ENCODE data around the gene PM20D2. TPM values are rescaled to one million over a fixed set of nuclear protein-coding genes. Genes with fewer than 3 reads are reported as not detected.

Gene PM20D2, protein sequence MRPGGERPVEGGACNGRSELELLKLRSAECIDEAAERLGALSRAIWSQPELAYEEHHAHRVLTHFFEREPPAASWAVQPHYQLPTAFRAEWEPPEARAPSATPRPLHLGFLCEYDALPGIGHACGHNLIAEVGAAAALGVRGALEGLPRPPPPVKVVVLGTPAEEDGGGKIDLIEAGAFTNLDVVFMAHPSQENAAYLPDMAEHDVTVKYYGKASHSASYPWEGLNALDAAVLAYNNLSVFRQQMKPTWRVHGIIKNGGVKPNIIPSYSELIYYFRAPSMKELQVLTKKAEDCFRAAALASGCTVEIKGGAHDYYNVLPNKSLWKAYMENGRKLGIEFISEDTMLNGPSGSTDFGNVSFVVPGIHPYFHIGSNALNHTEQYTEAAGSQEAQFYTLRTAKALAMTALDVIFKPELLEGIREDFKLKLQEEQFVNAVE
- total RNA-seq, result 10 to 100 TPM; 22.5 to 24.5 TPM

DNA sequence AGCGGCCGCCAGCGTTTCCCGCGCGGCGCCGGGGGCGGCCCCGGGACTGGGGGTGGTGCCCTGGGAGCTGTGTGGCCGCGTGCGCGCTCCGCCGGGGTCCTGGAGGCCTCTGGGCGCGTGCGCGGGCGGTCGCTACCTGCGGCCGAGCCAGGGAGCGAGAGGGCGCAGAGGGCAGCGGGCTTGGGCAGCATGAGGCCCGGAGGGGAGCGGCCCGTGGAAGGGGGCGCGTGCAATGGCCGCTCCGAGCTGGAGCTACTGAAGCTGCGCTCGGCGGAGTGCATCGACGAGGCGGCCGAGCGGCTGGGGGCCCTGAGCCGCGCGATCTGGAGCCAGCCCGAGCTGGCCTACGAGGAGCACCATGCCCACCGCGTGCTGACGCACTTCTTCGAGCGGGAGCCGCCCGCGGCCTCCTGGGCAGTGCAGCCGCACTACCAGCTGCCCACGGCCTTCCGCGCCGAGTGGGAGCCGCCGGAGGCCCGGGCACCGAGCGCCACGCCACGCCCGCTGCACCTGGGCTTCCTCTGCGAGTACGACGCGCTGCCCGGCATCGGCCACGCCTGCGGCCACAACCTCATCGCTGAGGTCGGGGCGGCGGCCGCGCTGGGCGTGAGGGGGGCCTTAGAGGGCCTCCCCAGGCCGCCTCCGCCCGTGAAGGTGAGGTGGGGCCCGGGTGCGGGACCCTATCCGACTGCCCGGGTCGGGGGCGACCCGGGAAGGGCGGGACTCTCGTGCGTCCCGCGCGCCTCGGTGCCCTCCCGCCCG, at the start of gene PM20D2:
Gene PM20D2, plus strand, starts transcription at position 100 of the 762 bp plus-strand sequence. Its CDS starts 90 bp downstream, at position 190.
- Mint-ChIP-seq H3K27me3 (ENCODE audit: low read depth) (no peaks in the 10 kb centered on the region), H3K27ac (peak within 1 kb of the TSS; percentile 96), H3K4me3 (peak within 1 kb of the TSS; percentile 88), H3K36me3 (ENCODE audit: low read depth) (peaks cover 19% of the 10 kb centered on the region), H3K9me3 (ENCODE audit: insufficient read depth) (no peaks in the 10 kb centered on the region), H3K4me1 (ENCODE audit: low read depth) (peaks cover 38% of the 10 kb centered on the region)
- DNase-seq, result peak; percentile 78
- ATAC-seq, result peak; percentile 87
- CTCF ChIA-PET, result interaction anchor here (0.9 to 4.3 kb wide), 13 partner anchors 12 to 230 kb away, joined by 3 to 27 read pairs (median 5); no protein-coding TSS in a partner anchor
- POLR2A ChIA-PET, result interaction anchor here (0.6 to 4.6 kb wide), 12 partner anchors 11 to 683 kb away, joined by 3 to 115 read pairs (median 3); partner anchors contain the start of genes CASP8AP2, PNRC1, RNGTT and SRSF12

DNA sequence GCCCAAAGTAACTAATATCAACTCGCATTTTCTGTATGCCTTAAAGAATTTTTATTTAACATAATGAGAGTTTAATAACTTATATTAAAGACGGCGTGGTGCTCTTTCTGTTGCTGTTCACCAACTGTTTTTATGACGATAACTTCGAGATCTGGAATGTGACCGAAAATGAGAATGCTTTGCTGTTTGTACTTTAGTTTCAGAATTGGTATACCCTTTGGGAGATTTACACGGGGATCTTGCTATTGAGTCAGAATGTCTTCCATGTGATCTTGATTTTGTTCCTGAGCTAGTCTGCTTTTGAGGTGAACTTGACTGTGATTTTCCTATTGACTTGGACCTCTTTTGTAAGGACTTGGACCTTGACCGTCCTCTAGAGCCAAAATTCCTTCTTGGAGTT, 47.4 kb upstream of the PM20D2 start:
- Mint-ChIP-seq H3K27ac (no peak overlapping the region), H3K4me3 (no peak overlapping the region), H3K4me1 (ENCODE audit: low read depth) (no peaks in the 10 kb centered on the region), H3K9me3 (ENCODE audit: insufficient read depth) (no peaks in the 10 kb centered on the region), H3K36me3 (ENCODE audit: low read depth) (no peaks in the 10 kb centered on the region), H3K27me3 (ENCODE audit: low read depth) (no peaks in the 10 kb centered on the region)
- no peak for ATAC-seq
- POLR2A ChIA-PET, result no interaction called here
- CTCF ChIA-PET, result interaction anchor here (1.3 kb wide), 1 partner anchor 13 kb away, joined by 3 read pairs; no protein-coding TSS in a partner anchor
- no peak for DNase-seq

DNA sequence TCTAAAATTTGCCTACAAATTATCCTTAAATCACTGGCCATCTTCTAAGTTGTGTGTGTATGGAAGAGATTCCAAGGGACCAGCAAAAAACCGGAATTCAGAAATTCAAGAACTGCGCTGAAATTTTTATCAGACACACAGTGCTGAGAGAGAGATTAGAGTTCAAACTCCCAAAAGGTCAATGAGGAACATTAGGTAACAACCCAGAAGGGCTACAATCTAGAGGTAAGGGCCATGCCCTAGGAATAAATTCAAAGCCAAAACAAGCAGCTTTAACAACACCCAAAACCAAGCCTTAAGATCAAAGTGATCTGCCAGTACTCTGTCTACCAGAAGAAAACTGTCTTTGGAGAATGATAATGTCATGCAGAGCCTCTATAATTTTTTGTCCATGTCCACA, 45.7 kb upstream of the PM20D2 start:
- H3K27ac Mint-ChIP-seq, result no peak overlapping the region

DNA sequence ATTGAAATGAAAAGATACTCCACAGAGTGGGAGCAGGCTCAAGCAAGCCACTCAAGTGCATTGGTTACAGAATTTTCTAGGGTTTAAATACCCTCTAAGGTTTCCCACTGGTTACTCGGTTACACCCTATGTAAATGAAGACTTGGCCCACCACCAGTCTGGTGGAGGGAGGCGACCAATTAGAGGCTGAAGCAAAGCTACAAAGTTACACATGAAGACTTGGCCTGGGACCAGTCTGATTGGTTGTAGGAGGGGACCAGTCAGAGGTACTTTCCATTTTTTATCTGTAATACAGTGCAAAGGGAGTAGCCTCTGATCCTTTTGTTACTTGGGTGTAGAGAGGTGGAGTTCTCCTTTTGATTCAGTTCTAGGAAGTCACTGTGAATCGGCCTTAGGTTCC, 35.6 kb upstream of the PM20D2 start:
- no peaks in the 10 kb centered on the region for H3K36me3 Mint-ChIP-seq (ENCODE audit: low read depth)
- H3K9me3 Mint-ChIP-seq (ENCODE audit: insufficient read depth), result no peaks in the 10 kb centered on the region
- no peaks in the 10 kb centered on the region for H3K27me3 Mint-ChIP-seq (ENCODE audit: low read depth)
- ChIA-PET POLR2A (interaction anchor here (1.4 kb wide), 1 partner anchor 30 kb away, joined by 4 read pairs; the partner anchor contains the start of gene PNRC1), CTCF (interaction anchor here (1.0 kb wide), 1 partner anchor 13 kb away, joined by 3 read pairs; no protein-coding TSS in a partner anchor)
- ATAC-seq, result no peak
- DNase-seq, result no peak
- H3K4me3 Mint-ChIP-seq, result no peak overlapping the region
- no peaks in the 10 kb centered on the region for H3K4me1 Mint-ChIP-seq (ENCODE audit: low read depth)
- H3K27ac Mint-ChIP-seq, result no peak overlapping the region

More for the DNA sequence above, 45.7 kb upstream of the PM20D2 start:
- Mint-ChIP-seq H3K36me3 (ENCODE audit: low read depth) (no peaks in the 10 kb centered on the region), H3K9me3 (ENCODE audit: insufficient read depth) (no peaks in the 10 kb centered on the region), H3K27me3 (ENCODE audit: low read depth) (no peaks in the 10 kb centered on the region), H3K4me3 (no peak overlapping the region), H3K4me1 (ENCODE audit: low read depth) (no peaks in the 10 kb centered on the region)
- ChIA-PET POLR2A (interaction anchor here (2.0 kb wide), 1 partner anchor 19 kb away, joined by 6 read pairs; the partner anchor contains the start of gene PNRC1), CTCF (no interaction called here)
- no peak for ATAC-seq
- DNase-seq, result no peak

DNA sequence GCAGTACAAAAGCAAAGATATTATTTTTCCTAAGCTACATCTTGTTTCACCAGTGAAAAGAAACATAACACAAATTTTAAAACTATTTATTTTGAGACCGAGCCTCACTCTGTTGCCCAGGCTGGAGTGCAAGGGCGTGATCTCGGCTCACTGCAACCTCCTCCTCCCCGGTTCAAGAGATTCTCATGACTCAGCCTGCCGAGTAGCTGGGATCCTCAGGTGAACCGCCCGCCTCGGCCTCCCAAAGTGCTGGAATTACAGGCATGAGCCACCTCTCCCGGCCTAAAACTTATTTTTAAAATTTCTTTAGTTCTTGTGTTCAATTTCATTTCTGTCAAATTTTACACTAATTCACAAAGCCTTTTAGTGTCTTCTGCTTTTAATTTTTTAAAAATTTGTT, 33.9 kb upstream of the PM20D2 start:
- CTCF ChIA-PET, result interaction anchor here (1.6 kb wide), 1 partner anchor 13 kb away, joined by 3 read pairs; no protein-coding TSS in a partner anchor
- POLR2A ChIA-PET, result no interaction called here
- DNase-seq (no peak), ATAC-seq (no peak)
- Mint-ChIP-seq H3K36me3 (ENCODE audit: low read depth) (no peaks in the 10 kb centered on the region), H3K4me3 (no peak overlapping the region), H3K9me3 (ENCODE audit: insufficient read depth) (no peaks in the 10 kb centered on the region), H3K4me1 (ENCODE audit: low read depth) (peaks cover 2% of the 10 kb centered on the region), H3K27me3 (ENCODE audit: low read depth) (peaks cover 4% of the 10 kb centered on the region), H3K27ac (no peak overlapping the region)

DNA sequence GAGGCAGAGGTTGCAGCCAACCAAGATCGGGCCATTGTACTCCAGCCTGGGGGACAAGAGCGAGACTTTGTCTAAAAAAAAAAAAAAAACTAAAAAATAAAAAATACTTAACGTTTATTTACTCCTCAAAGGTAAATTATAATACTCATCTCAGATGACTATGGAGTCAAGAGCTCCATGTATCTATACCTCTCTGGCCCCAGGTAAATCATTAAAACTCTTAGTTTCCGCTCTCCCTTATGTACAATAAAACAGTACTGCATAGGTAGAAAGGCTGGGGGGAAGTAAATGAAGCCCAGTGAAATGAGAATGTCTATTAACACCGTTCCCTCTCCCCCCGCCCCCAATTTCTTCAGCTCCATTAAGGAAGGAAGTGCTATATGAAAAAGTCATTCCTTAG, 29.2 kb upstream of the PM20D2 start:
- no peak for ATAC-seq
- H3K4me3 Mint-ChIP-seq, result peak overlapping the region; percentile 78
- no peaks in the 10 kb centered on the region for H3K9me3 Mint-ChIP-seq (ENCODE audit: insufficient read depth)
- ChIA-PET POLR2A (interaction anchor here (1.6 kb wide), 1 partner anchor 36 kb away, joined by 7 read pairs; the partner anchor contains the start of gene PNRC1), CTCF (interaction anchor here (1.0 to 2.7 kb wide), 3 partner anchors 37 to 134 kb away, joined by 3 to 15 read pairs (median 7); no protein-coding TSS in a partner anchor)
- H3K4me1 Mint-ChIP-seq (ENCODE audit: low read depth), result peaks cover 8% of the 10 kb centered on the region
- H3K27ac Mint-ChIP-seq, result no peak overlapping the region
- peaks cover 23% of the 10 kb centered on the region for H3K27me3 Mint-ChIP-seq (ENCODE audit: low read depth)
- DNase-seq, result no peak
- H3K36me3 Mint-ChIP-seq (ENCODE audit: low read depth), result peaks cover 2% of the 10 kb centered on the region

DNA sequence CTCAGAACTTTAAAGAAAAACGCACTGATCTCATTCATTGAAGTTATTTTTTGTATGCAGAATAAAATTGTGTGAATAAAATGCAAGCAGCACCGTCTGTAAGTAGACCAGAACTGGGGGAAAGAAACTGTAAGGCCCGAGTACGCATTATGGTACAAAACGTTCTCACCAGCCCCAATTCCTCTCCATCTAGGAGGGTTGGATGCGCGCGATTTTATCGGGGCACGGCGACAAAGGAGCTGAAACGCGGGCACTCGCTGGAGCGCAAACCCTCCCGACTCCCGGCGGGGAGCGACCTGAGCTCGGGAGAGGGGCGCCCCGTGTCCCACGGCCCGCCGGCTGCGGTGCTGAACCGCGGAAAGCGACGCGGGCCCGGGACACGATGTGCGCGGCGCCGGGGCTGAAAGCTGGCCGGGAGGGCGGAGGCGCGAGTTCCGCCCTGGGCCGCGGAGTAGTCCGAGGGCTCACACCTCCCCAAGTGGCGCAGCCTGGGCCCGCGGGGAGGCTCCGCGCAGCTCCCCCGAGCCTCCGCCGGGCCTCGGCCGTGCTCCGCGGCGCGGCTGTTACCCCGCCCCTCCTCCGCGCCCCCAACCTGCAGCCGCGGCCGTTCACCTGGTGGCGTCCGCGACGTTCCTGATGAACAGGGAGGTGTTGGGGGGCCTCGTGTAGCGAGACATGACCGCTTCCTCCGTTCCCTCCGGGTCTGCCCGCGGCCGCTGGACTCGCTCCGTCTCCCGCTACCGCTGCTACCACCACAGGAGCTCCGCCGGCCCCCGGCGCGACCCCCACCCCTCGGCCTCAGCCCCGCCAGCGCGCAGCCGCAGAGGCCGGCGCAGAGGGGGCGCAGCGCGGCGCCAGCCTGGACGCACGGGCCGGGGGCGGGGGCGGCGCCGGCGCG, 28.4 kb upstream of the PM20D2 start, which contains the start of gene SRSF12:
Gene SRSF12, minus strand, starts transcription at position 861 of the 898 bp plus-strand sequence. Its CDS starts 184 bp downstream, at position 677.
- ATAC-seq (peak; percentile 94), DNase-seq (peak; percentile 43)
- Mint-ChIP-seq H3K36me3 (ENCODE audit: low read depth) (peaks cover 2% of the 10 kb centered on the region), H3K9me3 (ENCODE audit: insufficient read depth) (no peaks in the 10 kb centered on the region), H3K4me3 (peak within 1 kb of the TSS; percentile 78), H3K27me3 (ENCODE audit: low read depth) (peaks cover 25% of the 10 kb centered on the region), H3K4me1 (ENCODE audit: low read depth) (peaks cover 8% of the 10 kb centered on the region), H3K27ac (no peak within 1 kb of the TSS)
- ChIA-PET CTCF (interaction anchor here (0.8 to 2.7 kb wide), 4 partner anchors 32 to 135 kb away, joined by 3 to 15 read pairs (median 5); no protein-coding TSS in a partner anchor), POLR2A (interaction anchor here (0.6 to 1.6 kb wide), 3 partner anchors 29 to 37 kb away, joined by 3 to 9 read pairs (median 7); partner anchors contain the start of gene PNRC1)

DNA sequence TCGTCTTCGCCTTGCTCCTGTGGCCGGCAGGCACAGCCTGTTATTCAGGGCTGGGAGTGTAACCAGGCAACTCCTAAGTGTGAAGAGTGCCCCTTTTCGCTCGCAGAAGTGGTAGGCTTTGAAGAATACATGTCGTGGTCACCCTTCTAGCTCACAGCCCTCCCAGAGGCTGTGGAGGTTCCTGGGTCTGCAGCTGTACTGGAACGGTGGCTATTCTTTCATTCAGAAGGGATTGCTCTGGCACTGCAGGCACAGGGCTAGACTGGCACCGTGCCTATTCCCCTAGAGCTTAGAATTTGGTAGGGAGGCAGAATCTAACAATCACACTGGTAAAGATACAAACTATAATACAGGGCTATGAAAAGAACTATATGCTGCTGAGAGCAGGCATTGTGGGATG, 26.9 kb upstream of the PM20D2 start:
- CTCF ChIA-PET, result interaction anchor here (1.0 to 2.7 kb wide), 2 partner anchors 27 to 136 kb away, joined by 3 to 15 read pairs; partner anchors contain the start of gene PM20D2
- H3K27ac Mint-ChIP-seq, result no peak overlapping the region
- peaks cover 8% of the 10 kb centered on the region for H3K4me1 Mint-ChIP-seq (ENCODE audit: low read depth)
- H3K27me3 Mint-ChIP-seq (ENCODE audit: low read depth), result peaks cover 25% of the 10 kb centered on the region
- no peak for DNase-seq
- peak overlapping the region; percentile 52 for H3K4me3 Mint-ChIP-seq
- POLR2A ChIA-PET, result interaction anchor here (0.8 kb wide), 1 partner anchor 37 kb away, joined by 3 read pairs; no protein-coding TSS in a partner anchor
- ATAC-seq, result no peak
- no peaks in the 10 kb centered on the region for H3K9me3 Mint-ChIP-seq (ENCODE audit: insufficient read depth)
- H3K36me3 Mint-ChIP-seq (ENCODE audit: low read depth), result peaks cover 2% of the 10 kb centered on the region

DNA sequence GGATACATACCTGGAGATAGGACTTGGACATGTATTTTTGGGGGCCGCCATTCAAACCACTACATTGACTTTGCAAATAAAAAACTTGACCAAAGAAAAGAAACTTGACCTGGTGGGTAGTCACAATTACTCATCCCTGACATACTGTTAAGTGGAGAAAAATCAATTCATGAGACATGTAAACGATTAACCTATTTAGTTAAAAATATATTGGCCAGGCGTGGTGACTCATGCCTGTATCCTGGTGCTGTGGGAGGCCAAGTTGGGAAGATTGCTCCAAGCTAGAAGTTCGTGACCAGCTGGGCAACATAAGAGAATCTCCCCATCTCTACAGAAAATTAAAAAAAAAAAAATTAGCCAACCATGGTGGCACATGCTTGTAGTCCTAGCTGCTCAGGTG, 25.5 kb upstream of the PM20D2 start:
- POLR2A ChIA-PET, result no interaction called here
- CTCF ChIA-PET, result interaction anchor here (0.8 to 1.4 kb wide), 3 partner anchors 14 to 137 kb away, joined by 4 to 10 read pairs (median 4); no protein-coding TSS in a partner anchor
- peaks cover 25% of the 10 kb centered on the region for H3K27me3 Mint-ChIP-seq (ENCODE audit: low read depth)
- DNase-seq (no peak), ATAC-seq (no peak)
- no peaks in the 10 kb centered on the region for H3K9me3 Mint-ChIP-seq (ENCODE audit: insufficient read depth)
- no peak overlapping the region for H3K27ac Mint-ChIP-seq
- H3K4me1 Mint-ChIP-seq (ENCODE audit: low read depth), result peaks cover 8% of the 10 kb centered on the region
- H3K4me3 Mint-ChIP-seq, result no peak overlapping the region
- H3K36me3 Mint-ChIP-seq (ENCODE audit: low read depth), result peaks cover 2% of the 10 kb centered on the region

DNA sequence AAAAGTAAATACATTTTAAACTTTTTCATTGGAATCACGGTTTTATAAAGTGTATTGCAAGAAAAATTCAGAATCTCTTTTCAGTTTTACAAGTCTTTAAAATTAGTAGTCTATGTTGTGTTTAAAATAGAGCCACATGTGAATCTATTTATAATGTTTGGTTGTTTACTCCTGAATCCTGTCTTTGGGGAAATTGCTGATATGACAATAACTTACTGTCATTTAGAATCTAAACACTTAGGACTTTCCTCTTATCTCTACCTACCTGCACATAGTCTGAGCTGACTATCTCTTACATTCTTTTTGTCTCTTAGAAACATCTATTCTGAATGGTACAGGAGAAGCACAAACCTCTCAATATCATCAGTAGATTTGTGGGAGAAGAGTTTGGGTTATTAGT, 23.9 kb upstream of the PM20D2 start:
- Mint-ChIP-seq H3K27me3 (ENCODE audit: low read depth) (peaks cover 21% of the 10 kb centered on the region), H3K27ac (no peak overlapping the region), H3K4me3 (no peak overlapping the region), H3K4me1 (ENCODE audit: low read depth) (peaks cover 6% of the 10 kb centered on the region), H3K36me3 (ENCODE audit: low read depth) (peaks cover 2% of the 10 kb centered on the region), H3K9me3 (ENCODE audit: insufficient read depth) (peaks cover 2% of the 10 kb centered on the region)
- ATAC-seq (no peak), DNase-seq (no peak)
- CTCF ChIA-PET, result interaction anchor here (1.3 to 2.8 kb wide), 5 partner anchors 12 to 250 kb away, joined by 3 to 13 read pairs (median 4); no protein-coding TSS in a partner anchor
- POLR2A ChIA-PET, result no interaction called here
